Progenitor cell of endocrine pancreas (in vitro differentiated cells): ENCODE results near the gene PEA15. TPM values are rescaled to one million over a fixed set of nuclear protein-coding genes. Genes with fewer than 3 reads are reported as not detected.

ENCODE experiments used
- DNase-seq: peaks from one replicate; pipeline ENCODE4 v3.0.0; 2021; ENCODE audit warnings: low spot score; ENCODE audit not compliant: unreplicated experiment
- H3K27ac Mint-ChIP-seq: 2 replicates; pipeline ENCODE4 v1.8.0; 2021; ENCODE audit warnings: mild to moderate bottlenecking, moderate library complexity, mixed read lengths
- H3K27me3 Mint-ChIP-seq: 2 replicates; pipeline ENCODE4 v1.8.0; 2021; ENCODE audit warnings: mixed read lengths
- H3K36me3 Mint-ChIP-seq: 2 replicates; pipeline ENCODE4 v1.8.0; 2022; ENCODE audit warnings: mixed read lengths; ENCODE audit not compliant: insufficient read depth
- H3K4me1 Mint-ChIP-seq: 2 replicates; pipeline ENCODE4 v1.8.0; 2021; ENCODE audit warnings: low read depth, mixed read lengths
- H3K4me3 Mint-ChIP-seq: 2 replicates; pipeline ENCODE4 v1.8.0; 2021; ENCODE audit warnings: low read depth, mild to moderate bottlenecking, moderate library complexity, mixed read lengths
- H3K9me3 Mint-ChIP-seq: 2 replicates; pipeline ENCODE4 v1.8.0; 2021; ENCODE audit warnings: low read depth, mixed read lengths
- total RNA-seq: library from RNA; stranded (reverse); gene quantifications from 2 replicates; pipeline ENCODE4 v1.2.1, GENCODE V29; 2021
- TF ChIP-seq, protein P1 (sequence below): fragments of 200-600 bp; sonication (generic); IDR thresholded peaks from one replicate; pipeline ENCODE4 v1.5.0; 2021; ENCODE audit warnings: antibody characterized with exemption, mild to moderate bottlenecking; ENCODE audit not compliant: unreplicated experiment

The PEA15 gene
- total RNA-seq, 1 donor from 2014 or later: 37.6 TPM

DNA sequence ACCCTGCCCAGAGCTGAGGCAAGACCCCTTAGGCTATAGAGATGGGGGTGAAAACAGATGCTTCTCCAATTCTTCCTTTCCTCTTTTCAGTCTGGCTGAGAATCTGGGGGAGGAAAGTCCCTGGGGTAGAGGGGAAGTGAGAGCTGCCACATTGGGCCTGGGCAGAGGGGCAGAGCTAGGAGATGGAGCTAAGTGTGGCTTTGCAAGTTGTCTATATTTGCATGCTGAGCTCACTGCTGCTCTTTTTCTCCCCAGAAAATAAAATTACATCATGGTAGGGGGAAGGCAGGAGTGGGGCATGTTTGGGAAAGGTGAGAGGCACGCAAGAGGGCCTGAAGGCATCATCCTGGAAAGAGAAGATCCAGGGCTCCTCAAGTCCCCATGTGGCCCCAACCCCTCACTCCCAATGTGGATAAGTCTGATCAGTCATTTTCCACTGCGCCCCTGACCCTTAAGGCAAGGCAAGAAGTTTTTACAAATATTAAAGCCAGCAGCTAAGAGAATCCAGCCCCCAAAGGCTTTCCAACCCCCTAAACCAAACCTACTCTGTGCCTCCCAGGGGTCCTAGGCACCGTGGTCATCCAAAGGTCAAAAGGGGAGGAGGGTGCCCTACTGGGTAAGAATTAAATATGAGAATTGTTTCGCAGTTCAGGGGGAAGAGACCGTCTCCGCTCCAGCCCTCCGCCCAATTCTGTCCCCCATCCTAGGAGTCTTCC, 500 bp upstream of the PEA15 start:
- Mint-ChIP-seq H3K27me3 (no peaks in the 10 kb centered on the region), H3K9me3 (no peaks in the 10 kb centered on the region), H3K36me3 (no peaks in the 10 kb centered on the region), H3K4me1 (peaks cover 6% of the 10 kb centered on the region), H3K27ac (peak overlapping the region; percentile 55), H3K4me3 (peak overlapping the region; percentile 84)
- TF ChIP-seq, protein P1, sequence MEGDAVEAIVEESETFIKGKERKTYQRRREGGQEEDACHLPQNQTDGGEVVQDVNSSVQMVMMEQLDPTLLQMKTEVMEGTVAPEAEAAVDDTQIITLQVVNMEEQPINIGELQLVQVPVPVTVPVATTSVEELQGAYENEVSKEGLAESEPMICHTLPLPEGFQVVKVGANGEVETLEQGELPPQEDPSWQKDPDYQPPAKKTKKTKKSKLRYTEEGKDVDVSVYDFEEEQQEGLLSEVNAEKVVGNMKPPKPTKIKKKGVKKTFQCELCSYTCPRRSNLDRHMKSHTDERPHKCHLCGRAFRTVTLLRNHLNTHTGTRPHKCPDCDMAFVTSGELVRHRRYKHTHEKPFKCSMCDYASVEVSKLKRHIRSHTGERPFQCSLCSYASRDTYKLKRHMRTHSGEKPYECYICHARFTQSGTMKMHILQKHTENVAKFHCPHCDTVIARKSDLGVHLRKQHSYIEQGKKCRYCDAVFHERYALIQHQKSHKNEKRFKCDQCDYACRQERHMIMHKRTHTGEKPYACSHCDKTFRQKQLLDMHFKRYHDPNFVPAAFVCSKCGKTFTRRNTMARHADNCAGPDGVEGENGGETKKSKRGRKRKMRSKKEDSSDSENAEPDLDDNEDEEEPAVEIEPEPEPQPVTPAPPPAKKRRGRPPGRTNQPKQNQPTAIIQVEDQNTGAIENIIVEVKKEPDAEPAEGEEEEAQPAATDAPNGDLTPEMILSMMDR: no peak
- no peak for DNase-seq

DNA sequence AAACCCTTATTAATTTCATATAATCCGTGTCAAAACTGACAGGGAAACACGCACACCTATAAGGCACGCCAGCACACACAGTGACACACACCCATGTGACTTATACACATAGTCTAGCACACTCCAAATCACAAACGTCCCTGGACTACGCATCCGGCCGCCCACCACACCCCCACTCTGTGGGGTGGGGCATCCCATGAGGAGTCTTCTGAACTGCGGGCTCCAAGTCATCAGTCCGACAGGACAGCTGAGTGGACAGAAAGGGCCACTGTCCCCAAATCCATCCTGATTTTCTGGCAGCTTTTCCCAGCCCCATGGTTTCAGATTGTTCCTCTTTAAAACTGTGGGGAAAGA, 829 bp downstream of the PEA15 start:
- peak overlapping the region; percentile 39 for H3K27ac Mint-ChIP-seq
- TF ChIP-seq, protein P1: no peak
- H3K36me3 Mint-ChIP-seq: no peaks in the 10 kb centered on the region
- H3K4me3 Mint-ChIP-seq: peak overlapping the region; percentile 84
- DNase-seq: no peak
- no peaks in the 10 kb centered on the region for H3K27me3 Mint-ChIP-seq
- H3K9me3 Mint-ChIP-seq: no peaks in the 10 kb centered on the region
- H3K4me1 Mint-ChIP-seq: peaks cover 6% of the 10 kb centered on the region

DNA sequence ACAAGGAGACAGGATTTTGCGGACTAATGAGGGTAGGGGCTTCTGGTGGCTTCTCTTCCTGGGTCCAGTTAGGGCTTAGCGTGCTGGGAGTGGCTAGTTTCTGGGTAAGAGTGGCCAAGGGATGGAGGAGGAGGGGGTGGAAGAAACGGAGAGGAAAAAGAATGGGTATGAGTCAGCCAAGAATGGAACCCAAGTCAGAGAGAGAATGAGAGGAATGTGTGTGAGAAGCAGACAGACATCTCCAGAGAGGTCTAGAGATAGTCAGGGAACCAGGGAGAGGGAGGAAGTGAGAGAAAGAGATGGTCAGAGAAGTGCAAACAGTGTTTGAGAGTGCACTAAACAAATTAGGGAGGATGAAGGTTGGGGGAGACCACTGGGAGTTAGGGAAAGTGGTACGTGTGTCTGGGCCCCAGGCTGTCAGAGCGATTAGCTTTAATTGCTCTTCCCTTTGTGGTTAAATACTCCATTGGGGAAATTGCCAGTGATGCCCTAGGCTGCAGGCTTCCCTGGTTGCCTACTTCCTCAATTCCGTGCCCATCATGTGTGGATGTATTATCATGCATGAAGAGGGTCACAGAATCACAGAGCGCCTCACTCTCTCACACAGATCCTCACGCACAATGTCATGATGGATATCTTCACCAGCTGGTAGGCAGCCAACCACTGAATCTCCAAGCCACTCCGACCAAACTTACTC, 1.4 kb downstream of the PEA15 start:
- peaks cover 2% of the 10 kb centered on the region for H3K36me3 Mint-ChIP-seq
- H3K4me1 Mint-ChIP-seq: peaks cover 6% of the 10 kb centered on the region
- H3K9me3 Mint-ChIP-seq: no peaks in the 10 kb centered on the region
- no peak overlapping the region for H3K27ac Mint-ChIP-seq
- TF ChIP-seq, protein P1: no peak
- no peaks in the 10 kb centered on the region for H3K27me3 Mint-ChIP-seq
- peak overlapping the region; percentile 84 for H3K4me3 Mint-ChIP-seq
- no peak for DNase-seq

DNA sequence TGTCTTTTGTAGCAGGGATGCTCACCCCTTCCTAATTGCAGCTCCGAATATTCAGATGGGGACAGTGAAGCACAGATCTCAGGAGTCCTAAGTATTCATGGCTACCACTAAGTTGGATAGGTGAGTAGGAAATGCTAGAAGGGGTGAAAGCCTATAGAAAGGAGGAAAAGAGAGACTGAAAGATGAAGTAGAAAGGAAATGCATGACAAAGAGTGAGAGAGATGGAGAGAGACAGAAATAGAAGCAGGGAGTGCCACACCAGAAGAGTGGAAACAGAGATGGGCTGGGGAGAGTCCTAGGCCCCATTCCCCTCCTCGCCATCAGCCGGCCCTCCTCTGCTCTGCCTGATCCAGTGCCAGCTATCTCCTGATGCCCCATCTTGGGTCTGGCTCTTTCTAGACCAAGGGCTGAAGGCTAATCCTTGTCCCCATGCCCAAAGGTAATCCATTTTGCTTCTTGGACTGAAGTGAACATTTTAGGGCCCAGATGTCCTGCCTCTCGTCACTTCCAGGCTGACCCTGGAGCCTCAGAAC, 2.0 kb downstream of the PEA15 start:
- TF ChIP-seq, protein P1: no peak
- Mint-ChIP-seq H3K4me3 (peak overlapping the region; percentile 84), H3K36me3 (peaks cover 4% of the 10 kb centered on the region), H3K27me3 (no peaks in the 10 kb centered on the region), H3K27ac (no peak overlapping the region), H3K4me1 (peaks cover 6% of the 10 kb centered on the region), H3K9me3 (no peaks in the 10 kb centered on the region)
- no peak for DNase-seq

DNA sequence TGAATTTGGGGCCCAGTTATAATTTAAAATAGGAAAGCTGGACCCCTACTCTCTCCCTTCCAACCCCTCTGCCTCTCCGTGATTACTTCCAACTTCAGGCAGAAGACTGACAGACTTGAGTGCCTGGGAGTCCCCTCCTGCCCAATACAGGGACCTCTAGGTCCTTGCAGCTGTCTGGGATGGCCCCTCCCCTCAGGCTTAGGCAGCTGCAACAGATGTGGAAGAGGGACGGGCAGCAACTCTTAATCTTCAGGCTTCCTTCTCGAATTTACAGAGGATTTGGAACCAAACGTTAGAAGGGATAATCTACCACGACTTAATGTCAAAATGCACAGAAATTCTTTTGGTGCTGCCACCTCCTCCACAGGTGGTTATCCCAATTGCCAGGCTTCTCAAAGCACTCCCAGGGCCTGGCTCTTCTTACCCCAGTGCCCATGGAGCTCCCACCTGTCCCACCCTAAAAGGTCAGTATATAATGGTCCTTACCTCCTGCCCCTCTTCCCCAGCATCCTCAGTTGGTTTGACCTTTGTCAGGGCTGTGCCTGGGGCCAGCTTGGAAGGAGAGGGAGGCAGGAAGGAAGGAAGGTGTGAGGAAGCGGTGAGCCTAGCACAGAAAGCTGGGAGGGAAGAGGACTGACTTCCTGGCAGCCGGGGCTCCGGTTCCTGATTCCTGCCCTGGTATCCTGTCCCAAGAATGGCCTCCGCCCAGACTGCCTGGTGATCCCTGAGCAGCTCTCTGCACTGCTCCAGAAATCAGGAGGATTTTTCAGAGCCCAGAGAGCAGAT, 2.8 kb downstream of the PEA15 start:
- H3K4me3 Mint-ChIP-seq: peak overlapping the region; percentile 25
- H3K9me3 Mint-ChIP-seq: no peaks in the 10 kb centered on the region
- H3K27ac Mint-ChIP-seq: no peak overlapping the region
- H3K36me3 Mint-ChIP-seq: peaks cover 5% of the 10 kb centered on the region
- TF ChIP-seq, protein P1: no peak
- H3K4me1 Mint-ChIP-seq: peaks cover 6% of the 10 kb centered on the region
- no peak for DNase-seq
- H3K27me3 Mint-ChIP-seq: no peaks in the 10 kb centered on the region
